GM12875 (cell line): ENCODE measurements around the gene SCFD2.

Experiments
- H3K4me3 ChIP-seq: one replicate; pipeline ENCODE4 v1.5.1; 2011; ENCODE audit warnings: low read depth, low read length, control low read depth
- TF ChIP-seq, protein P1 (sequence below): IDR thresholded peaks from 2 replicates; pipeline ENCODE4 v1.5.1; 2011; ENCODE audit warnings: low read depth, mild to moderate bottlenecking, control low read depth, inconsistent platforms, low read length, moderate library complexity, borderline replicate concordance; ENCODE audit not compliant: insufficient read depth

Gene SCFD2

DNA sequence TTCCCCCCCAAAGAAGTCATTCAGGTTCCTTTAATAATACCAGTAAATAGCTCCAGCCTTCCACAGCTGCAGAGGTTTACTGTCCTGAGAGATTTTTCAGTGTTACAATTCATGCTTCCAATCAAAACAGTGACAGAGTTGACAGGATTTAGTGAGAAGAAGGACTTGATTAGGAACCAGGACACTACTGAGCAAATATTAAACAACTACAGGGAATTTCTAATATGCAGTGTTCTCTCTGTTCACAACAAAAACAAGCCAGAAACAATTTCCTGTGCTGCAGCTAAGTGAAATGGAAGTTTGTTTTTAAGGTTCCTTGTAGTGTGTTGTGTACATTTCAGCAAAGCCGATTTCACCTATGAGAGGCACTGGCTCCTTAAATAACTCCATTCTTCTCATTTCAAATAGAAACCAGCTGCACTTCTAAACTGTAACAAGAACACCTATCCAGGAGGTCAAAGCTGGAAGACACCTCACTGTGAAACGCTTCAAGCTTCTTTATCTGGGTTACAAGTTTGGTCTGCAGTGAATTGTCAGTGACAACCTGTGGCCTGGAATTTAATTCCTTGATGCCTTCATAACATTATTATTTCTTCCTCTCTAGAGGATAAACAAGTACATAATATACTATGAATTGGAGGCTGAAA is 354.5 kb downstream of the SCFD2 start:
- TF ChIP-seq, protein P1, sequence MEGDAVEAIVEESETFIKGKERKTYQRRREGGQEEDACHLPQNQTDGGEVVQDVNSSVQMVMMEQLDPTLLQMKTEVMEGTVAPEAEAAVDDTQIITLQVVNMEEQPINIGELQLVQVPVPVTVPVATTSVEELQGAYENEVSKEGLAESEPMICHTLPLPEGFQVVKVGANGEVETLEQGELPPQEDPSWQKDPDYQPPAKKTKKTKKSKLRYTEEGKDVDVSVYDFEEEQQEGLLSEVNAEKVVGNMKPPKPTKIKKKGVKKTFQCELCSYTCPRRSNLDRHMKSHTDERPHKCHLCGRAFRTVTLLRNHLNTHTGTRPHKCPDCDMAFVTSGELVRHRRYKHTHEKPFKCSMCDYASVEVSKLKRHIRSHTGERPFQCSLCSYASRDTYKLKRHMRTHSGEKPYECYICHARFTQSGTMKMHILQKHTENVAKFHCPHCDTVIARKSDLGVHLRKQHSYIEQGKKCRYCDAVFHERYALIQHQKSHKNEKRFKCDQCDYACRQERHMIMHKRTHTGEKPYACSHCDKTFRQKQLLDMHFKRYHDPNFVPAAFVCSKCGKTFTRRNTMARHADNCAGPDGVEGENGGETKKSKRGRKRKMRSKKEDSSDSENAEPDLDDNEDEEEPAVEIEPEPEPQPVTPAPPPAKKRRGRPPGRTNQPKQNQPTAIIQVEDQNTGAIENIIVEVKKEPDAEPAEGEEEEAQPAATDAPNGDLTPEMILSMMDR = no peak

DNA sequence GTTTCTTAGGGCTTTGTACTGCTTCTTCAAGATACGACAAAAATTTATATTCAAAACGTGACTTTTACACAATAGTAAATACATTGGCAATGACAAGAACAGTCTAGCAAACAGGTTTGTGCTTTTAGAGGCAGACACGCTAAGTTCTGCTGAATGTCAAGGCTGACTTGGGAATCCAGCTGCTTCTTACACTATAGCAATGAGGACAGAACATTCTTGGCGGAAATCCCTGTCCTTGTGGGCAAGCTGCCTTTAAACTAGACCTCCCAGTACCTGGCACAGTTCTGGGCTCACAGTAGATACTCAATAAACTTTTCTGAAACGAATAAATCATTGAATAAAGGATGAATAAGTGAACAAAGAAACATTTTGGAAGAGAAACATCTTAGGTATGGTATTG is 355.5 kb downstream of the SCFD2 start:
- no peak overlapping the region for H3K4me3 ChIP-seq
- TF ChIP-seq, protein P1 = no peak

More for the DNA sequence above, 354.5 kb downstream of the SCFD2 start:
- no peak overlapping the region for H3K4me3 ChIP-seq

DNA sequence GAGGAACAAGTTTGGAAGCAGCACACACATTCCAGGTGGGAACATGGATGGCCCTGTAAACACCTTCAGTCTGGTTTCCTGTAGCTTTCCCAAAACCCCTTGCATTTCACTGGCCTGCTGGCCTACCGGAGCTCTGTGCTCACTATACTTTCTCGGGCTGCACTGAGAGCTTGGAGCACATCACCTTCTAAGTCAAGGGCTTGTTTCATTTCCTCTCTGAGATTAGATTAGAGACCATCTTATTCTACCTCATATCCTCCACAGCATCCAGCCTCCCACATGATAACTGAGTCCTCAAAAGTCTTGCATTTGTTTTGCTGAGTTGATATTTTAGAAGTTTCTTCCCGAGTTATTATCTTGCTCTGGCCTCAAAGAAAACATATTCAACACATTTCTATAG is 356.0 kb downstream of the SCFD2 start:
- no peak overlapping the region for H3K4me3 ChIP-seq
- TF ChIP-seq, protein P1 = no peak

DNA sequence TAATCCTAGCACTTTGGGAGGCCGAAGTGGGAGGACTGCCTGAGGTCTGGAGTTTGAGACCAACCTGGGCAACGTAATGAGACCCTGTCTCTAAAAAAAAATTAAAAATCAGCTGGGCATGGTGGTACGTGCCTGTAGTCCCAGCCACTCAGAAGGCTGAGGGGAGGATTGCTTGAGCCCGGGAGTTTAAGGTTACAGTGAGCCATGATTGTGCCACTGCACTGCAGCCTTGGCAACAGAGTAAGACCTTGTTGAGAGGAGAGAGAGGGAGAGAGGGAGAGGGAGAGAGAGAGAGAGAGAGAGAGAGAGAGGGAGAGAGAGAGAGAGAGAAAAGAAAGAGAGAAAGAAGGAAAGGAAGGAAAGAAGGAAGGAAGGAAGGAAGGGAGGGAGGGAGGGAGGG is 358.8 kb downstream of the SCFD2 start:
- TF ChIP-seq, protein P1 = no peak
- H3K4me3 ChIP-seq = no peak overlapping the region

DNA sequence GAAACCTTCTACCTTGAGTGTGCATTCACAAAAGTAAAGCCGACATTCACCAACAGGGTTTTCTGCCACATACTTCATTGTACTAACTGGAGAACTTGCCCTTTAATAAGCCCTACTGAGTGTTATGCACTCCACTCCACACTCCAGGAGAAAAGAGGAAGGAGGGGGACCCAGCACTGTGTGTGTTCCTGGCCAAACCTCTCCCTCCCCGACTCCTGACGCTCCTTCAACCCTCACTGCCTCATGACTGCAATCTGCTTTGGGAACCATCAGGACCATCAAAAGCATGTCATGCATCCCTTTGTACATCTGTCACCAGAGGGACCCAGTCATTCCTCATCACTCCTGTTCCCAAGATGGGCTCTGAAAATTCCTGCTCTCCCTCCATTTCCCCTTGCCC is 360.1 kb downstream of the SCFD2 start:
- TF ChIP-seq, protein P1 = no peak
- H3K4me3 ChIP-seq = no peak overlapping the region

DNA sequence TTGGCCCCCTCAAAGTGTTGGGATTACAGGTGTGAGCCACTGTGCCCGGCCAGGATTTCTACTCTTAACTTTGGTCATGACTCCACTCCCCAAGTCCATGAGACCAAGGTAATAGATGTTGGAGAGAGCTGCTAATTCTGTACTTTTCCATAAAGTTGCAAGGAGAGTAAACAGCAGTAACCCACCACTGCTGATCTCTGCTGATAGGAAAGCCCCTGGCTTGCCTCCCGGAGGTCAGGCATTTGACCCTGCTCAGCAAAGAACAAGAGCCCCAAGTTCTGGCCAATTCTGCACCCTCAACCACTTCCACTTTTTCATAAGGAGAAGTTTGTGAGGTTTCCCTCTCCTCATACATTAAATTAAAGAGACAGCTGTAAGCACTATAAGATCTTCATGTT is 360.7 kb downstream of the SCFD2 start:
- no peak overlapping the region for H3K4me3 ChIP-seq
- TF ChIP-seq, protein P1 = no peak

DNA sequence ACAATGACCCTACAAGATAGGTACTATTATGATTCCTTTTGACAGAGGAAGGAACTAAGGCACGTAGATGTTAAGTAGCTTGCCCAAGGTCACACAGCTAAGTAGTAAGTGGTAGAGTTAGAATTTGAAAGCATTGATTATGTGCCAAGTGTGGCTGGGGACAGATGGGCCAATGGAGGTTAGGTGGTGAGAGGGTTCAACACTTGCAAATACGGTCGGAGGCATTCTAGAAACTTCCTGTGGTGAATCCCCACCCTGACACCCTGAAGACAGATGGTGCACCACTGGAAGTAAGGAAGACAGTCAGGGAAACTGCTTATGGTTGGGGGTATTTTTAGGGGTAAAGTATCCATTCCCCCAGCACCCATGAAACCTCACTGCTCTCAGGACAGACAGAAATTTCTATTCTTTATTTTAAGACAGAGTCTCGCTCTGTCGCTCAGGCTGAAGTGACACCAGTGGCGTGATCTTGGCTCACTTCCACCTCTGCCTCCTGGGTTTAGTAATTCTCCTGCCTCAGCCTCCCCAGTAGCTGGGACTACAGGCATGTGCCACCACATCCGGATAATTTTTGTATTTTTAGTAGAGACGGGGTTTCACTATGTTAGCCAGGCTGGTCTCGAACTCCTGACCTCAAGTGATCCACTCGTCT is 361.2 kb downstream of the SCFD2 start:
- TF ChIP-seq, protein P1 = no peak
- no peak overlapping the region for H3K4me3 ChIP-seq
